ENCODE measurements around the gene PIM3. TPM values are rescaled to one million over a fixed set of nuclear protein-coding genes. Genes with fewer than 3 reads are reported as not detected.

Gene PIM3
- total RNA-seq, 1 donor from 2014 or later, result 119 TPM

- Histone ChIP-seq H3K27ac (peak overlapping the region; percentile 81), H3K4me3 (no peak overlapping the region), H3K36me3 (no peaks in the 10 kb centered on the region), H3K9me3 (no peaks in the 10 kb centered on the region), H3K4me1 (peaks cover 67% of the 10 kb centered on the region), H3K27me3 (no peaks in the 10 kb centered on the region)
- DNase-seq, result no peak
- TF ChIP-seq CTCF (IDR thresholded peaks at IDR 0.05), result no peak
- intact Hi-C loops (cut with DNase I), result no loop called here
- no peak for ATAC-seq
Measured at GRCh38 chr22:49953680-49954344, 6.8 kb upstream of the PIM3 start.

GRCh38 chr22:49954354-49954753 is 6.2 kb upstream of the PIM3 start:
- peaks cover 72% of the 10 kb centered on the region for H3K4me1 ChIP-seq

GRCh38 chr22:49954991-49955580 is 5.5 kb upstream of the PIM3 start:
- Histone ChIP-seq H3K36me3 (no peaks in the 10 kb centered on the region), H3K4me3 (no peak overlapping the region), H3K4me1 (peaks cover 77% of the 10 kb centered on the region), H3K27me3 (no peaks in the 10 kb centered on the region), H3K9me3 (no peaks in the 10 kb centered on the region), H3K27ac (peak overlapping the region; percentile 81)
- ATAC-seq (no peak), DNase-seq (no peak)
- TF ChIP-seq CTCF (IDR thresholded peaks at IDR 0.05), result no peak
- intact Hi-C loops (cut with DNase I), result no loop called here

More at GRCh38 chr22:49954354-49954753, 6.2 kb upstream of the PIM3 start:
- no peaks in the 10 kb centered on the region for H3K27me3 ChIP-seq
- DNase-seq (peak; percentile 88), ATAC-seq (peak; percentile 14)
- H3K36me3 ChIP-seq, result no peaks in the 10 kb centered on the region
- no peak for TF ChIP-seq CTCF (IDR thresholded peaks at IDR 0.05)
- H3K9me3 ChIP-seq, result no peaks in the 10 kb centered on the region
- intact Hi-C loops (cut with DNase I), result no loop called here
- H3K27ac ChIP-seq, result peak overlapping the region; percentile 81
- no peak overlapping the region for H3K4me3 ChIP-seq

GRCh38 chr22:49955581-49956417 is 4.8 kb upstream of the PIM3 start:
- TF ChIP-seq CTCF (IDR thresholded peaks at IDR 0.05), result no peak
- Histone ChIP-seq H3K27me3 (no peaks in the 10 kb centered on the region), H3K27ac (peak overlapping the region; percentile 81), H3K4me3 (no peak overlapping the region), H3K9me3 (no peaks in the 10 kb centered on the region), H3K36me3 (no peaks in the 10 kb centered on the region), H3K4me1 (peaks cover 74% of the 10 kb centered on the region)
- intact Hi-C loops (cut with DNase I), result no loop called here
- ATAC-seq (no peak), DNase-seq (no peak)

- ATAC-seq (no peak), DNase-seq (peak; percentile 83)
- Histone ChIP-seq H3K9me3 (no peaks in the 10 kb centered on the region), H3K27me3 (no peaks in the 10 kb centered on the region), H3K36me3 (no peaks in the 10 kb centered on the region), H3K4me3 (no peak overlapping the region), H3K27ac (peak overlapping the region; percentile 81), H3K4me1 (peaks cover 72% of the 10 kb centered on the region)
- TF ChIP-seq CTCF (IDR thresholded peaks at IDR 0.05), result no peak
- intact Hi-C loops (cut with DNase I), result no loop called here
Measured at GRCh38 chr22:49956418-49956770, 4.2 kb upstream of the PIM3 start.

All from upper lobe of right lung (tissue), 1 donor.